GM21529 (cell line): ENCODE measurements around the gene TYW1.
"Not testable (repeated sequence)": the region's sequence is repeated elsewhere in the genome, so short reads cannot be mapped to it uniquely, and the experiment has no call there.

Experiments
- ATAC-seq: cut with Tn5 transposase; IDR thresholded peaks from one replicate; pipeline ENCODE4 v1.9.1; 2021; ENCODE audit not compliant: unreplicated experiment

TYW1 gene

GRCh38 chr7:67128257-67128656, 131.6 kb downstream of the TYW1 start:
- ATAC-seq = not testable (repeated sequence)

GRCh38 chr7:67130766-67131165, 134.1 kb downstream of the TYW1 start:
- ATAC-seq = not testable (repeated sequence)

- ATAC-seq = not testable (repeated sequence)
Measured at GRCh38 chr7:67134912-67135311, 138.3 kb downstream of the TYW1 start.

GRCh38 chr7:67135617-67136486, 139.2 kb downstream of the TYW1 start:
- ATAC-seq = not testable (repeated sequence)

- not testable (repeated sequence) for ATAC-seq
Measured at GRCh38 chr7:67137489-67137888, 140.9 kb downstream of the TYW1 start.

GRCh38 chr7:67139876-67140275, 143.2 kb downstream of the TYW1 start:
- ATAC-seq = not testable (repeated sequence)

- not testable (repeated sequence) for ATAC-seq
Measured at GRCh38 chr7:67141001-67141400, 144.4 kb downstream of the TYW1 start.

- not testable (repeated sequence) for ATAC-seq
Measured at GRCh38 chr7:67143091-67143786, 146.6 kb downstream of the TYW1 start.

- ATAC-seq = not testable (repeated sequence)
Measured at GRCh38 chr7:67145581-67146193, 149.1 kb downstream of the TYW1 start.

GRCh38 chr7:67149131-67149530, 152.5 kb downstream of the TYW1 start:
- ATAC-seq = not testable (repeated sequence)

GRCh38 chr7:67154374-67154773, 157.7 kb downstream of the TYW1 start:
- not testable (repeated sequence) for ATAC-seq

GRCh38 chr7:67156064-67156463, 159.4 kb downstream of the TYW1 start:
- ATAC-seq = not testable (repeated sequence)

- ATAC-seq = peak; percentile 82
Measured at GRCh38 chr7:67163285-67163684, 166.7 kb downstream of the TYW1 start.

GRCh38 chr7:67171151-67171550, 174.5 kb downstream of the TYW1 start:
- ATAC-seq = peak; percentile 90

GRCh38 chr7:67176730-67177129, 180.1 kb downstream of the TYW1 start:
- not testable (repeated sequence) for ATAC-seq

- ATAC-seq = not testable (repeated sequence)
Measured at GRCh38 chr7:67178915-67179688, 182.5 kb downstream of the TYW1 start.

- ATAC-seq = not testable (repeated sequence)
Measured at GRCh38 chr7:67182956-67183750, 186.5 kb downstream of the TYW1 start.

GRCh38 chr7:67184912-67185659, 188.5 kb downstream of the TYW1 start:
- peak; percentile 21 for ATAC-seq

GRCh38 chr7:67185660-67186129, 189.1 kb downstream of the TYW1 start:
- peak; percentile 95 for ATAC-seq
